Activated CD4-positive, alpha-beta memory T cell treated with anti-CD3 and anti-CD28 coated beads, Interleukin-2, amount 10 ng/mL, durations not matched to agents 7 days and 5 days (primary cell): ENCODE results near the gene CIB1. TPM values are rescaled to one million over a fixed set of nuclear protein-coding genes. Genes with fewer than 3 reads are reported as not detected.
"Not testable (repeated sequence)": the region's sequence is repeated elsewhere in the genome, so short reads cannot be mapped to it uniquely, and the experiment has no call there.

Experiments used
- CTCF ChIA-PET: fragments of 350-600 bp; sonication (Branson Sonifier 250); formaldehyde crosslinking; loops from one replicate; lab custom pipeline; 2021; ENCODE audit warnings: antibody characterized with exemption, inconsistent platforms; lab: Charles Lee
- POLR2A ChIA-PET: fragments of 350-600 bp; sonication (Branson Sonifier 250); formaldehyde crosslinking; loops from one replicate; lab custom pipeline; 2021; ENCODE audit warnings: antibody characterized with exemption; lab: Charles Lee
- DNase-seq: peaks from one replicate; pipeline ENCODE4 v3.0.0-alpha.2; 2020
- H3K27ac Mint-ChIP-seq: one replicate; pipeline ENCODE4 v1.8.0; 2021; ENCODE audit warnings: mild to moderate bottlenecking, mixed read lengths
- H3K27me3 Mint-ChIP-seq: one replicate; pipeline ENCODE4 v1.8.0; 2021; ENCODE audit warnings: mixed read lengths
- H3K36me3 Mint-ChIP-seq: one replicate; pipeline ENCODE4 v1.8.0; 2021; ENCODE audit warnings: low read depth, mixed read lengths
- H3K4me1 Mint-ChIP-seq: one replicate; pipeline ENCODE4 v1.8.0; 2021; ENCODE audit warnings: mixed read lengths
- H3K4me3 Mint-ChIP-seq: one replicate; pipeline ENCODE4 v1.8.0; 2021; ENCODE audit warnings: mild to moderate bottlenecking, mixed read lengths
- H3K9me3 Mint-ChIP-seq: one replicate; pipeline ENCODE4 v1.8.0; 2021; ENCODE audit warnings: mixed read lengths
- total RNA-seq, 2 experiments: library from RNA; stranded (reverse); gene quantifications; one replicate each; pipeline ENCODE4 v1.2.3, GENCODE V29; 2021

Gene CIB1
- 100 to 1,000 TPM; 118 to 120 TPM for total RNA-seq

GRCh38 chr15:90233387-90234095, at the start of gene CIB1:
Gene CIB1, minus strand, starts transcription at chr15:90233941. Its CDS starts 56 bp downstream, at chr15:90233885.
- Mint-ChIP-seq H3K9me3 (no peaks in the 10 kb centered on the region), H3K4me3 (peak within 1 kb of the TSS; percentile 97), H3K27ac (peak within 1 kb of the TSS; percentile 92), H3K36me3 (peaks cover 45% of the 10 kb centered on the region), H3K4me1 (peaks cover 65% of the 10 kb centered on the region), H3K27me3 (no peaks in the 10 kb centered on the region)
- POLR2A ChIA-PET = interaction anchor here (0.6 to 4.8 kb wide), 32 partner anchors 10 to 721 kb away, joined by 3 to 99 read pairs (median 4); partner anchors contain the start of genes AP3S2, HDDC3, IDH2 and IQGAP1
- peak; percentile 98 for DNase-seq
- CTCF ChIA-PET = interaction anchor here (0.5 to 3.2 kb wide), 15 partner anchors 12 to 699 kb away, joined by 3 to 16 read pairs (median 5); partner anchors contain the start of genes HDDC3 and NGRN

GRCh38 chr15:90281637-90282036, 47.9 kb upstream of the CIB1 start:
- POLR2A ChIA-PET = not testable (repeated sequence)

GRCh38 chr15:90280743-90281142, 47.0 kb upstream of the CIB1 start:
- H3K4me3 Mint-ChIP-seq, DNase-seq, H3K36me3 Mint-ChIP-seq, H3K27ac Mint-ChIP-seq, H3K27me3 Mint-ChIP-seq, H3K4me1 Mint-ChIP-seq, H3K9me3 Mint-ChIP-seq: not testable (repeated sequence)
- ChIA-PET POLR2A (interaction anchor here (0.6 kb wide), 1 partner anchor 22 kb away, joined by 4 read pairs; no protein-coding TSS in a partner anchor), CTCF (interaction anchor here (1.2 to 1.7 kb wide), 2 partner anchors 15 to 21 kb away, joined by 3 to 4 read pairs; no protein-coding TSS in a partner anchor)

More at GRCh38 chr15:90281637-90282036, 47.9 kb upstream of the CIB1 start:
- H3K27ac Mint-ChIP-seq, H3K4me3 Mint-ChIP-seq, DNase-seq, H3K9me3 Mint-ChIP-seq, H3K4me1 Mint-ChIP-seq, H3K36me3 Mint-ChIP-seq, H3K27me3 Mint-ChIP-seq: not testable (repeated sequence)
- CTCF ChIA-PET = interaction anchor here (1.1 to 2.6 kb wide), 2 partner anchors 12 to 149 kb away, joined by 3 to 13 read pairs; no protein-coding TSS in a partner anchor

GRCh38 chr15:90278467-90278866, 44.7 kb upstream of the CIB1 start:
- H3K4me1 Mint-ChIP-seq, H3K9me3 Mint-ChIP-seq, H3K27ac Mint-ChIP-seq, H3K27me3 Mint-ChIP-seq, POLR2A ChIA-PET, H3K4me3 Mint-ChIP-seq, DNase-seq: not testable (repeated sequence)
- CTCF ChIA-PET = interaction anchor here (0.9 to 1.4 kb wide), 2 partner anchors 15 to 203 kb away, joined by 3 to 9 read pairs; no protein-coding TSS in a partner anchor
- peaks cover 17% of the 10 kb centered on the region for H3K36me3 Mint-ChIP-seq

GRCh38 chr15:90271459-90272166, 37.9 kb upstream of the CIB1 start:
- peak overlapping the region; percentile 37 for H3K27ac Mint-ChIP-seq
- DNase-seq = no peak
- POLR2A ChIA-PET = interaction anchor here (1.0 kb wide), 1 partner anchor 663 kb away, joined by 3 read pairs; the partner anchor contains the start of gene UNC45A
- H3K9me3 Mint-ChIP-seq = no peaks in the 10 kb centered on the region
- H3K36me3 Mint-ChIP-seq = peaks cover 65% of the 10 kb centered on the region
- H3K4me1 Mint-ChIP-seq = peaks cover 49% of the 10 kb centered on the region
- CTCF ChIA-PET = interaction anchor here (0.6 kb wide), 1 partner anchor 98 kb away, joined by 3 read pairs; no protein-coding TSS in a partner anchor
- H3K4me3 Mint-ChIP-seq = no peak overlapping the region
- no peaks in the 10 kb centered on the region for H3K27me3 Mint-ChIP-seq

- POLR2A ChIA-PET = interaction anchor here (0.8 to 1.0 kb wide), 2 partner anchors 11 to 661 kb away, joined by 3 read pairs; partner anchors contain the start of gene HDDC3
- no peaks in the 10 kb centered on the region for H3K9me3 Mint-ChIP-seq
- H3K4me3 Mint-ChIP-seq = no peak overlapping the region
- H3K36me3 Mint-ChIP-seq = peaks cover 61% of the 10 kb centered on the region
- peaks cover 51% of the 10 kb centered on the region for H3K4me1 Mint-ChIP-seq
- DNase-seq = no peak
- H3K27ac Mint-ChIP-seq = peak overlapping the region; percentile 32
- no peaks in the 10 kb centered on the region for H3K27me3 Mint-ChIP-seq
- CTCF ChIA-PET = interaction anchor here (0.8 to 1.0 kb wide), 2 partner anchors 22 to 31 kb away, joined by 3 to 7 read pairs; no protein-coding TSS in a partner anchor
Measured at GRCh38 chr15:90270502-90271150, 36.9 kb upstream of the CIB1 start.

- no peaks in the 10 kb centered on the region for H3K9me3 Mint-ChIP-seq
Measured at GRCh38 chr15:90268415-90268814, 34.7 kb upstream of the CIB1 start.

GRCh38 chr15:90266485-90266884, 32.7 kb upstream of the CIB1 start:
- no peaks in the 10 kb centered on the region for H3K27me3 Mint-ChIP-seq
- peak; percentile 38 for DNase-seq
- H3K9me3 Mint-ChIP-seq = no peaks in the 10 kb centered on the region
- peaks cover 59% of the 10 kb centered on the region for H3K4me1 Mint-ChIP-seq
- H3K36me3 Mint-ChIP-seq = peaks cover 38% of the 10 kb centered on the region
- H3K27ac Mint-ChIP-seq = peak overlapping the region; percentile 90
- ChIA-PET CTCF (interaction anchor here (1.1 kb wide), 2 partner anchors 27 to 33 kb away, joined by 4 to 6 read pairs; partner anchors contain the start of genes CIB1 and GDPGP1), POLR2A (interaction anchor here (0.9 to 4.0 kb wide), 15 partner anchors 9 to 688 kb away, joined by 3 to 99 read pairs (median 7); partner anchors contain the start of genes CIB1, GDPGP1, IDH2 and RCCD1)
- H3K4me3 Mint-ChIP-seq = peak overlapping the region; percentile 87

More at GRCh38 chr15:90268415-90268814, 34.7 kb upstream of the CIB1 start:
- no peak for DNase-seq
- Mint-ChIP-seq H3K4me1 (peaks cover 62% of the 10 kb centered on the region), H3K36me3 (peaks cover 51% of the 10 kb centered on the region), H3K27me3 (no peaks in the 10 kb centered on the region), H3K27ac (no peak overlapping the region), H3K4me3 (peak overlapping the region; percentile 23)
- ChIA-PET CTCF (interaction anchor here (0.8 to 1.9 kb wide), 5 partner anchors 25 to 125 kb away, joined by 3 to 11 read pairs (median 4); partner anchors contain the start of genes CIB1 and GDPGP1), POLR2A (interaction anchor here (0.6 to 4.0 kb wide), 3 partner anchors 36 to 162 kb away, joined by 3 to 99 read pairs (median 4); partner anchors contain the start of genes CIB1 and GDPGP1)

GRCh38 chr15:90266061-90266431, 32.3 kb upstream of the CIB1 start:
- H3K4me1 Mint-ChIP-seq = peaks cover 55% of the 10 kb centered on the region
- no peaks in the 10 kb centered on the region for H3K9me3 Mint-ChIP-seq
- peak overlapping the region; percentile 87 for H3K4me3 Mint-ChIP-seq
- ChIA-PET POLR2A (interaction anchor here (0.6 to 4.0 kb wide), 23 partner anchors 10 to 669 kb away, joined by 3 to 99 read pairs (median 6); partner anchors contain the start of genes AP3S2, CIB1, GDPGP1 and IDH2), CTCF (interaction anchor here (0.9 to 1.1 kb wide), 4 partner anchors 27 to 669 kb away, joined by 3 to 6 read pairs (median 4); partner anchors contain the start of genes CIB1 and GDPGP1)
- peak; percentile 63 for DNase-seq
- peak overlapping the region; percentile 90 for H3K27ac Mint-ChIP-seq
- H3K27me3 Mint-ChIP-seq = no peaks in the 10 kb centered on the region
- peaks cover 34% of the 10 kb centered on the region for H3K36me3 Mint-ChIP-seq

- H3K4me3 Mint-ChIP-seq = peak within 1 kb of the TSS; percentile 87
- DNase-seq = peak; percentile 94
- H3K4me1 Mint-ChIP-seq = peaks cover 50% of the 10 kb centered on the region
- ChIA-PET CTCF (interaction anchor here (0.9 to 1.1 kb wide), 4 partner anchors 28 to 670 kb away, joined by 3 to 6 read pairs (median 4); partner anchors contain the start of genes CIB1 and GDPGP1), POLR2A (interaction anchor here (0.6 to 4.0 kb wide), 23 partner anchors 10 to 670 kb away, joined by 3 to 99 read pairs (median 6); partner anchors contain the start of genes AP3S2, CIB1, GDPGP1 and IDH2)
- no peaks in the 10 kb centered on the region for H3K27me3 Mint-ChIP-seq
- peaks cover 29% of the 10 kb centered on the region for H3K36me3 Mint-ChIP-seq
- H3K27ac Mint-ChIP-seq = peak within 1 kb of the TSS; percentile 90
- no peaks in the 10 kb centered on the region for H3K9me3 Mint-ChIP-seq
Measured at GRCh38 chr15:90265271-90266060, 31.7 kb upstream of the CIB1 start, which contains the start of gene NGRN. Gene NGRN, plus strand, starts transcription at chr15:90265672. Its CDS starts 41 bp downstream, at chr15:90265713.

- Mint-ChIP-seq H3K27me3 (no peaks in the 10 kb centered on the region), H3K9me3 (no peaks in the 10 kb centered on the region), H3K4me3 (peak overlapping the region; percentile 87), H3K27ac (peak overlapping the region; percentile 90), H3K36me3 (peaks cover 21% of the 10 kb centered on the region), H3K4me1 (peaks cover 48% of the 10 kb centered on the region)
- peak; percentile 61 for DNase-seq
- POLR2A ChIA-PET = no interaction called here
- CTCF ChIA-PET = no interaction called here
Measured at GRCh38 chr15:90264671-90265070, 30.9 kb upstream of the CIB1 start.
